Stimulated activated CD8-positive, alpha-beta memory T cell treated with anti-CD3 and anti-CD28 coated beads, Interleukin-15, amount 100 ng/mL, for 48 hours (primary cell): ENCODE measurements around the gene CHD5.

Experiments
- DNase-seq, 2 donors: peaks; one replicate each; pipeline ENCODE4 v3.0.0-alpha.2; 2020; ENCODE audit warnings: low read depth in 2 of 2

The CHD5 gene

GRCh38 chr1:6113116-6113515, 67.0 kb downstream of the CHD5 start:
- no peak for DNase-seq

- DNase-seq: no peak
Observed at GRCh38 chr1:6112690-6113005, 67.5 kb downstream of the CHD5 start.

- no peak for DNase-seq
Observed at GRCh38 chr1:6111991-6112689, 68.0 kb downstream of the CHD5 start.

GRCh38 chr1:6111571-6111970, 68.5 kb downstream of the CHD5 start:
- no peak for DNase-seq

GRCh38 chr1:6110326-6110725, 69.8 kb downstream of the CHD5 start:
- no peak for DNase-seq

- no peak for DNase-seq
Observed at GRCh38 chr1:6109688-6110087, 70.4 kb downstream of the CHD5 start.

- peak; percentile 19 to 23 for DNase-seq
Observed at GRCh38 chr1:6108937-6109614, 71.0 kb downstream of the CHD5 start.

- no peak for DNase-seq
Observed at GRCh38 chr1:6108476-6108875, 71.6 kb downstream of the CHD5 start.

- no peak for DNase-seq
Observed at GRCh38 chr1:6107409-6108356, 72.4 kb downstream of the CHD5 start.

- no peak for DNase-seq
Observed at GRCh38 chr1:6106977-6107376, 73.1 kb downstream of the CHD5 start.

GRCh38 chr1:6106321-6106731, 73.8 kb downstream of the CHD5 start:
- DNase-seq: no peak

GRCh38 chr1:6105763-6106162, 74.4 kb downstream of the CHD5 start:
- DNase-seq: no peak

- DNase-seq: no peak
Observed at GRCh38 chr1:6105218-6105679, 74.9 kb downstream of the CHD5 start.

- DNase-seq: no peak
Observed at GRCh38 chr1:6104631-6105030, 75.5 kb downstream of the CHD5 start.

- no peak for DNase-seq
Observed at GRCh38 chr1:6103854-6104530, 76.1 kb downstream of the CHD5 start.

GRCh38 chr1:6103111-6103853, 76.8 kb downstream of the CHD5 start:
- no peak for DNase-seq

GRCh38 chr1:6102532-6102845, 77.6 kb downstream of the CHD5 start:
- no peak for DNase-seq

- no peak for DNase-seq
Observed at GRCh38 chr1:6101826-6102531, 78.1 kb downstream of the CHD5 start.

- DNase-seq: no peak
Observed at GRCh38 chr1:6100861-6101783, 79.0 kb downstream of the CHD5 start.
